B cell (primary cell): ENCODE measurements around the gene CSMD2. TPM values are rescaled to one million over a fixed set of nuclear protein-coding genes. Genes with fewer than 3 reads are reported as not detected.

ENCODE experiments used
- ATAC-seq: fragments of 200-7000 bp; cut with Tn5 transposase; one replicate; pipeline ENCODE4 v1.10.0; 2021; ENCODE audit warnings: low read depth, mild to moderate bottlenecking, moderate number of reproducible peaks, moderate library complexity
- CTCF ChIA-PET: fragments of 350-600 bp; sonication (Branson Sonifier 250); formaldehyde crosslinking; loops from one replicate; lab custom pipeline; 2021; ENCODE audit warnings: antibody characterized with exemption, inconsistent platforms; lab: Charles Lee
- POLR2A ChIA-PET: fragments of 350-600 bp; sonication (Branson Sonifier 250); formaldehyde crosslinking; loops from one replicate; lab custom pipeline; 2021; ENCODE audit warnings: antibody characterized with exemption; lab: Charles Lee
- DNase-seq: peaks from one replicate; pipeline ENCODE4 v3.0.0; 2013
- H2AFZ ChIP-seq: 2 replicates; pipeline ENCODE4 v1.6.1; 2012; ENCODE audit warnings: mild to moderate bottlenecking, low read depth, low read length; ENCODE audit not compliant: insufficient read depth, poor library complexity, severe bottlenecking
- H3K27ac ChIP-seq, 2 donors: 1 replicate in 1 of 2; 2 replicates in 1 of 2; pipeline ENCODE4 v1.5.1; 2012 to 2013; ENCODE audit warnings: low read length in 2 of 2, mild to moderate bottlenecking in 2 of 2, moderate library complexity in 1 of 2
- H3K27me3 ChIP-seq, 4 experiments: fragments of 200-600 bp in 1 of 4; sonication (generic) in 1 of 4; replicated peaks in 1 of 4; 1 replicate in 2 of 4; 2 replicates in 2 of 4; pipeline versions ENCODE4 v1.6.1 to v1.7.0; 2013 to 2016; ENCODE audit warnings: low read length in 3 of 4, mild to moderate bottlenecking in 2 of 4, mixed read lengths in 1 of 4, moderate library complexity in 1 of 4; ENCODE audit not compliant: insufficient read depth in 4 of 4, control insufficient read depth in 3 of 4; ENCODE audit errors: control extremely low read depth in 1 of 4
- H3K36me3 ChIP-seq, 2 experiments: replicated peaks in 1 of 2; 1 replicate in 1 of 2; 2 replicates in 1 of 2; pipeline versions ENCODE4 v1.6.1 to v1.7.1; 2013; ENCODE audit warnings: low read length in 1 of 2; ENCODE audit not compliant: insufficient read depth in 2 of 2, control insufficient read depth in 1 of 2; ENCODE audit errors: control extremely low read depth in 1 of 2, extremely low read depth in 1 of 2
- H3K4me1 ChIP-seq, 2 donors: fragments of 200-600 bp in 1 of 2; sonication (generic) in 1 of 2; 1 replicate in 1 of 2; 2 replicates in 1 of 2; pipeline versions ENCODE4 v1.5.1 to v1.6.1; 2013 to 2017; ENCODE audit warnings: low read length in 2 of 2; ENCODE audit not compliant: control insufficient read depth in 2 of 2, insufficient read depth in 2 of 2
- H3K4me2 ChIP-seq: replicated peaks from 2 replicates; pipeline ENCODE3; 2012; ENCODE audit warnings: mild to moderate bottlenecking, low read depth, low read length; ENCODE audit not compliant: poor library complexity, severe bottlenecking
- H3K4me3 ChIP-seq, 5 experiments: fragments of 200-600 bp in 1 of 5; sonication (generic) in 1 of 5; 1 replicate in 3 of 5; 2 replicates in 2 of 5; pipeline versions ENCODE4 v1.5.1 to v1.7.0; 2011 to 2016; ENCODE audit warnings: low read length in 4 of 5, mild to moderate bottlenecking in 4 of 5, low read depth in 2 of 5, control low read depth in 1 of 5, moderate library complexity in 1 of 5; ENCODE audit not compliant: insufficient read depth in 1 of 5; ENCODE audit errors: control extremely low read depth in 1 of 5, extremely low read depth in 1 of 5
- H3K79me2 ChIP-seq: fragments of 200-600 bp; sonication (generic); one replicate; pipeline ENCODE4 v1.6.0; 2016; ENCODE audit warnings: low read length; ENCODE audit not compliant: control insufficient read depth, insufficient read depth
- H3K9ac ChIP-seq: fragments of 200-600 bp; sonication (generic); 2 replicates; pipeline ENCODE4 v1.6.1; 2017; ENCODE audit warnings: mild to moderate bottlenecking, low read length, moderate library complexity
- H3K9me3 ChIP-seq, 3 donors: one replicate each; pipeline versions ENCODE4 v1.6.1 to v1.7.1; 2013; ENCODE audit warnings: low read length in 2 of 3; ENCODE audit not compliant: control insufficient read depth in 2 of 3, insufficient read depth in 1 of 3; ENCODE audit errors: control extremely low read depth in 1 of 3
- H4K20me1 ChIP-seq: 2 replicates; pipeline ENCODE4 v1.6.0; 2012; ENCODE audit warnings: mild to moderate bottlenecking, low read length; ENCODE audit not compliant: insufficient read depth, control insufficient read depth, poor library complexity, severe bottlenecking
- H3K27ac Mint-ChIP-seq: one replicate; pipeline ENCODE4 v1.8.0; 2021; ENCODE audit warnings: mixed read lengths
- H3K27me3 Mint-ChIP-seq: one replicate; pipeline ENCODE4 v1.8.0; 2021; ENCODE audit warnings: mixed read lengths
- H3K4me1 Mint-ChIP-seq: one replicate; pipeline ENCODE4 v1.8.0; 2021; ENCODE audit warnings: mixed read lengths
- H3K4me3 Mint-ChIP-seq: one replicate; pipeline ENCODE4 v1.8.0; 2021; ENCODE audit warnings: mixed read lengths
- H3K9me3 Mint-ChIP-seq: one replicate; pipeline ENCODE4 v1.8.0; 2022; ENCODE audit warnings: mixed read lengths; ENCODE audit not compliant: insufficient read depth
- EZH2 ChIP-seq: IDR thresholded peaks from 2 replicates; pipeline ENCODE4 v1.6.1; 2012; ENCODE audit warnings: borderline replicate concordance, low read depth, mild to moderate bottlenecking, moderate library complexity, low read length; ENCODE audit not compliant: insufficient read depth, poor library complexity, severe bottlenecking
- WGBS: methylation state at CpG from one replicate; pipeline ENCODE4 v1.1.5; 2013; ENCODE audit warnings: missing lambda C conversion rate; ENCODE audit not compliant: insufficient coverage; 5-methylcytosine and 5-hydroxymethylcytosine counted together
- intact Hi-C: fragments of 100-400 bp; cut with micrococcal nuclease; formaldehyde crosslinking; loops from one replicate; pipeline ENCODE4 v1.10.0; 2022
- polyA plus RNA-seq: library from polyadenylated mRNA; depleted of rRNA; stranded (reverse); fragments of >200 nt; gene quantifications from 2 replicates; pipeline ENCODE4 v1.2.3, GENCODE V29; 2012
- total RNA-seq, 2 donors: library from RNA; stranded (reverse); fragments of 120-200 nt in 1 of 2; gene quantifications; 1 replicate in 1 of 2; 2 replicates in 1 of 2; pipeline versions ENCODE4 v1.2.3 to v1.2.4, GENCODE V29; 2013 to 2022
- TF ChIP-seq, protein P1 (sequence below): fragments of 200-600 bp; IDR thresholded peaks from one replicate; pipeline ENCODE4 v1.8.0; 2022; ENCODE audit warnings: antibody characterized with exemption, mild to moderate bottlenecking

CSMD2 gene
- total and polyA plus RNA-seq, 2 donors (not counting 1 experiment from before 2014, with no cell fraction given): not detected

DNA sequence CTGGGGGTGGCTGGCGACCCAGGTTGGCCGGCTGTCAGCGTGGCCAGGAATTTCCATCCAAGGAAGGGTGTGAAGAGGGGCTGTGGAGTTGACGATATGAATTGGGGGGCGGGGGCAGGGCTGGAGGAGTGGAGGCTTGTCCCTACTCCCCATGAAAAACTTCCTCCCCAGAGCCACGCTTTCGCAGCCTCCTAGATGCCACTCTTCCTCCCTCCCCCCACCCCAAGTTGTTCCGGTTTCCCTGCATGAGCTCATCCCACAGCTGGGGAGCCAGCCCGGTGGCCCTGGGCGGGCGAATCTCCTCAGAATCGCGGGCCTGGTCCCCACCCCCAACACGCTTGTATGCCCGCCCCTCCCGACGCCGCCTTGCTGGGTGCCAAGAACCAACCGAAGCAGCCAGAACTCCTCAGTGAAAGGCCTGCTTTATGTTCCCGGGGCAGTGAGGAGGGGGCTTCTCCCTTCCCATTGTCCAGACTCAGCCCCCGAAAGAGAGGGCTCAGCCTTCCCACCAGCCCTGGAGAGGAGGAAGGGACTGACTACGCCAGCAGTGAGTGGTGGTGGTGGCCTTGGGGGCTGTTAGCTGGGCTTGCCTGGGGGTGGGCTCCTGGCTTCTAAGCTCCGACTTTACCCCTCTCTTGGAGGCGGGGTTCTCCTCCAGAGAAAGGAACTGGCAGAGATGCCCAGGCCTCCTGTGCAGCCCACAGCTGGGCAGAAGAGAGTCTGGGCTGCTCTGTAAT, 1.8 kb upstream of the CSMD2 start:
- peaks cover 75% of the 10 kb centered on the region for H3K27me3 Mint-ChIP-seq
- no peak overlapping the region for H3K4me3 ChIP-seq
- H3K4me3 Mint-ChIP-seq: no peak overlapping the region
- peaks cover 0 to 9% (median 0%) of the 10 kb centered on the region in 3 donors for H3K9me3 ChIP-seq
- no peak overlapping the region for H2AFZ ChIP-seq
- intact Hi-C loops: no loop called here
- peaks cover 0 to 37% (median 15%) of the 10 kb centered on the region in 4 experiments for H3K27me3 ChIP-seq
- peaks cover 12% of the 10 kb centered on the region for H3K4me1 Mint-ChIP-seq
- H3K4me1 ChIP-seq: peaks cover 8 to 14% of the 10 kb centered on the region in 2 donors
- H3K4me2 ChIP-seq: no peak overlapping the region
- ChIA-PET POLR2A (no interaction called here), CTCF (no interaction called here)
- H3K27ac Mint-ChIP-seq: no peak overlapping the region
- H3K9ac ChIP-seq: no peak overlapping the region
- TF ChIP-seq, protein P1, sequence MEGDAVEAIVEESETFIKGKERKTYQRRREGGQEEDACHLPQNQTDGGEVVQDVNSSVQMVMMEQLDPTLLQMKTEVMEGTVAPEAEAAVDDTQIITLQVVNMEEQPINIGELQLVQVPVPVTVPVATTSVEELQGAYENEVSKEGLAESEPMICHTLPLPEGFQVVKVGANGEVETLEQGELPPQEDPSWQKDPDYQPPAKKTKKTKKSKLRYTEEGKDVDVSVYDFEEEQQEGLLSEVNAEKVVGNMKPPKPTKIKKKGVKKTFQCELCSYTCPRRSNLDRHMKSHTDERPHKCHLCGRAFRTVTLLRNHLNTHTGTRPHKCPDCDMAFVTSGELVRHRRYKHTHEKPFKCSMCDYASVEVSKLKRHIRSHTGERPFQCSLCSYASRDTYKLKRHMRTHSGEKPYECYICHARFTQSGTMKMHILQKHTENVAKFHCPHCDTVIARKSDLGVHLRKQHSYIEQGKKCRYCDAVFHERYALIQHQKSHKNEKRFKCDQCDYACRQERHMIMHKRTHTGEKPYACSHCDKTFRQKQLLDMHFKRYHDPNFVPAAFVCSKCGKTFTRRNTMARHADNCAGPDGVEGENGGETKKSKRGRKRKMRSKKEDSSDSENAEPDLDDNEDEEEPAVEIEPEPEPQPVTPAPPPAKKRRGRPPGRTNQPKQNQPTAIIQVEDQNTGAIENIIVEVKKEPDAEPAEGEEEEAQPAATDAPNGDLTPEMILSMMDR: no peak
- TF ChIP-seq EZH2: no peak
- H3K27ac ChIP-seq: no peak overlapping the region
- H4K20me1 ChIP-seq: no peaks in the 10 kb centered on the region
- WGBS: 8% methylated on average over 19 of the region's 24 CpGs
- DNase-seq (no peak), ATAC-seq (no peak)
- H3K36me3 ChIP-seq: no peaks in the 10 kb centered on the region
- no peaks in the 10 kb centered on the region for H3K79me2 ChIP-seq
- H3K9me3 Mint-ChIP-seq: no peaks in the 10 kb centered on the region

DNA sequence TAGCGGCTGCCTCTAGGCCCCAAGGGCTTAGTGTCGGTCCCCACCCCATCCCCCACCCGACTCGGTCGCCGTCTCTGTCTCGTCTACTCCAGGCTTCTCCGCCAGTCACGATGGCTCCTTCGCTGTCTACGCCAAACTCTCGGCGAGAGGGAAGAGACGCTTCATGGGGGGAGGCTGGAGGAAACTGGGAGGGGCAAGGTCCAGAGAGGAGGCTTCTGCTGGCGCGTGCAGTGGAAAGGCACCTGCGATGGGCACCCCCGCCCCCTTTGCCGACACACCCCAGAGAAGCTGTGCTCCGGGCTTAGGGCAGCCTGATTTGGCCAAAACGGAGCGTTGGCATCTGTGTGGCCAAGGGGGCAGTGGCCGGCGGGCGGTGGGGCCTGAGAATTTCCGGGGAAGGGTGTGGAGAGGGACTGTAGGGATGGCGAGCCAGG, 1.2 kb upstream of the CSMD2 start:
- Histone ChIP-seq H3K4me3 (no peak overlapping the region), H3K27ac (no peak overlapping the region), H3K79me2 (no peaks in the 10 kb centered on the region), H3K27me3 (peaks cover 0 to 41% (median 17%) of the 10 kb centered on the region in 4 experiments), H3K4me1 (peaks cover 8 to 14% of the 10 kb centered on the region in 2 donors), H3K9me3 (peaks cover 0 to 9% (median 0%) of the 10 kb centered on the region in 3 donors), H3K4me2 (no peak overlapping the region), H4K20me1 (no peaks in the 10 kb centered on the region), H3K36me3 (no peaks in the 10 kb centered on the region), H3K9ac (no peak overlapping the region), H2AFZ (no peak overlapping the region)
- intact Hi-C loops: no loop called here
- ChIA-PET CTCF (no interaction called here), POLR2A (no interaction called here)
- Mint-ChIP-seq H3K27me3 (peaks cover 76% of the 10 kb centered on the region), H3K4me1 (peaks cover 14% of the 10 kb centered on the region), H3K27ac (no peak overlapping the region), H3K9me3 (no peaks in the 10 kb centered on the region), H3K4me3 (no peak overlapping the region)
- ATAC-seq: no peak
- no peak for TF ChIP-seq EZH2
- DNase-seq: no peak
- WGBS: 13% methylated on average over 23 of the region's 27 CpGs
